Measurements from ENCODE around the gene PHC2.

The PHC2 gene

DNA sequence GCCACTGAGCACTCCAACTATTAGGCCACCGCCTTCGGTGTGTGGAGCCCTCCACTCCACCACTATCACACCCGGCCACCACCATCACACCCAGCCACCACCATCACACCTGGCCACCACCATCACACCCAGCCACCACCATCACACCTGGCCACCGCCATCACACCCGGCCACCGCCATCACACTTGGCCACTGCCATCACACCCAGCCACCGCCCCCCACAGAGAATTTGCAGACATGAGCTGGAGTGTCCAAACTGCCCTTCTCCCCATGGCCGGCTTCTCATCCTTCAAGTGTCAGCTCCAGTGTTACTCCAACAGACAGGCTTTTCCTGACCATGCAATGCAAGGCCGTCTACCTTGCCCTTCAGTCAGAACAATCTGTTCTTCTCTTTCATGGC, 59.6 kb downstream of the PHC2 start:
- DNase-seq (ENCODE audit: low read depth, low spot score) = no peak

DNA sequence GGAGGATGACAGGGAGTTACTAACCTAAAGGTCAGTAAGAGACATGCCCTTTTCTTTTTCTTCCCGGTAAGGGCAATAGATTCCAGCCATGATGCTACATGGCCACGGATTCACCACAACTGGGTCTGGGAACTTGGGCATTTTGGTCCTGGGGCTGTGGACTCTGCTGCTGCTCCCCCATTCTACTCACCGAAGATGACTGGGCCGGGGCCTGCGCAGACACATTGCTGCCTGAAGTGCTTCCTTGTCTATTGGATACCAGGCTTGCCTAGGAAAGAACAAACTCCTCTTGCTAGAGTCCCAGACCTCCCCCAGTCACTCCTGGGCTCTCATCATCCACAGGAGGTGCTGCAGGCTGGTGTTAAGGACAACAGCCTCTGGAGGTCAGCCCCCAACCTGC, 60.1 kb downstream of the PHC2 start:
- DNase-seq (ENCODE audit: low read depth, low spot score) = no peak

DNA sequence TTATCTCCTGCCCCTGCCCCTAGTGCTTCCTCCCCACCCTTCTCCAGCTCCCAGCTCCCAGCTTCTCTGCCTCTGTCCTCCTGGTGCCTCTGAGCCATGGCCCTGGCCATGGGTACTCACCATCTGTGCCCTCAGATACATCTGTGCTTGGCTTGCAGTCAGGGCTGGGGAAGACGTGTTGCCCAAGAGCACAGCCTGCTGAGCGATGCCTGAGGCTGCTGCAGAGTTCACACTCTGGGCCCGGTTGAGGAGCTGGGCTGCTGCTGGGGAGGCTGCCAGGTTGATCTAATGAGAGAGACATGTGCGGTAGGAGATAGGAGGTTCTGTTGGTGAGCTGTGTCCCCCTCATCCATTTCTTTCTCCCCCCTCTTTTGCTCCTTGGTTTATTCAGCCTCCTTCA, 60.6 kb downstream of the PHC2 start:
- no peak for DNase-seq (ENCODE audit: low read depth, low spot score)

DNA sequence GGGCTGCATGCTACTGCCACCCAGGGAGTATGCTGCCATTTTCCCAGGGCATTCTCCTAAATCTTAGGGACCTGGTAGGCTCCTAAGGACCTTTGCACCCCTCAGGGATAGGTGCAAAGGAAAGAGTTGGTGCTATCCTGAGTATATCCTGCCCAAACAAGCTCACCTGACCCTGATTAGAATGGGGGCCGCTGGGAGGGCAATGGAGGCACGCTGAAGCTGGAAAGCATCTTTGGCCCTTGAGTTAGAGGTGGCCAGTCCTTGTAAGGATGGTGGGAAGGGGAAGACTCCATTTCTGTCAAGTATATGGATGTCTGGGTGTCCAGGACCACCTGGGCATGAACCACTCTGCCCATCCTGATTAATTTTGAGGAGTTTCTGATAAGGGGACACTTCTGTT, 61.1 kb downstream of the PHC2 start:
- no peak for DNase-seq (ENCODE audit: low read depth, low spot score)

DNA sequence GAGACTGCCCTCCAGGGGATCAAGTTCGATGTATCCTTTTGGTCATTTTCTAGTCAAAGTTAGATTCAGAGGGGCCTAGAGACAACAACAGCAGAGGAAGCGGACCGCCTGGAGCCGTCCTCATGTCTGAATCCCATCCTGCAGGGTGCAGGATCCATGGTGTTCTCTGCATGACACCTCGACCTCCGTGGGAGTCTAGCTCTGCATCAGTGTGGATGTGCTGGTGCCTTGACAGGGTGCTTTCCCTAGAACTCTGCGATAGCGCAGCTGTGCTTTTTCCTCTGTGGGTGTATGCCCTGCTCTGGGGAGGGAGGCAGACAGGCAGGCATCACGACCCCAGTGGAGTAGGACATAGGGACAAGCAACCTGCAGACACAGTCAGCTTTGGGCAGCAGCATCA, 61.8 kb downstream of the PHC2 start:
- DNase-seq (ENCODE audit: low read depth, low spot score) = no peak

DNA sequence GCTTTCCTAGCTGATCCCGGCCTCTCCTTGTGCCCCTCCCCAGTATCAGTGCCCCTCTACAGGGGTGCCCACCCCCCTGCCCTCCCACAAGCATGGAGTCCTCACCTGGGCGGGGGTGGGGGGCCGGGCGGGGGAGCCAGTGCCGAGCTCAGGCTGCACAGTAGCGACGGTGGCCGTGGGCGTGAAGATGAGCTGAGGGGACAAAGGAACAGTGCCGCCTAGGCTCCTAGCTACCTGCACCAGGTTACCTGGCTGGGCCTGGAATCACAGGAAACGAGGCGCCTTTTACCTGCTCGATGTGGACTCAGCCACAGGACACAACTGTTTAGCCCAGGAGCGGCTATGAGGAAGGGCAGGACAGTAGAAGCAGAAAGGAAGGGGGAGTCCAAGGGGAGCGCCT, 62.5 kb downstream of the PHC2 start:
- DNase-seq (ENCODE audit: low read depth, low spot score) = no peak

DNA sequence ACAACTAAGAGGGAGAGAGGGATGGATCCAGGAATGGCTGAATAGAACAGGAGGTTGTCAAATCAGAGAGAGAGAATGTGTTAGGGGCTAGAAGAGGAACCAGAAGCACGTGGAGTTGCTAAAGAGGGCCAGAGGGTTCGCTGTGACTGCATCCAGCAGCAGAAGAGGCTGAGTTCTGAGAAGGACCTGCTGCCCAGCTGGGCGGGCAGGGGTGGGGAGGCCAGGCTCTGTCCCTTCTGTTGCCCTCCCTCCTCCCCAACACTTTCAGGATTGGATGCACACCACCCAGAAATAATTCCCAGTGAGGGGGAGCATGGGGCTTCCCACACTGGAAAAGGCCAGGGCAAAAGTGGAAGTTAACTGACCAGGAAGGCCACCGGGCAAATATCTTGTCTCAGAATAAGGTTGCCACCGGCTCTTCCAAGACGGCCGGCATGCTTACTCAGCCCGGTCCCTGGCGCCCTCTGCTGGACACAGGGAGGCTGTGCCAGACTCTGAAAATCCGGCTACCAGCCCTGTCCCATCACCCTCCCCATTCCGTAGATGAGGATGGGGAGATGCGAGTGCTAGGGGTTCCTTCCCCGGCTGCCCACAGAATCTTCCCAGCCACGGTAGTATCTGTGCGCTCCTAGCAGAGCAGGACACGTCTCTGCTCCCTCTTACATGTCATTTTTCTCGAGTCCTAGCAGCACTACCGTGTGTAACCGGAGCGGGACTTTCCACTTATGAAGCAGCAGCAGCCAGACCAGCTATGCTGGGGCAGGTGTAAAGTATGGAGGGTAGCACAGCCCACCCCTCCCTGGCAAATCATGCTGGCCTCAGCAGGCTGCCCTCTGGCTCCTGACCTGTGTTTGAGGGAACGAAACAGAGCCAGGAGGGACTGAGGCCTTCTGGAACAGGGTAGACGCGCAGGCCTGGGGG, 63.1 kb downstream of the PHC2 start:
- DNase-seq (ENCODE audit: low read depth, low spot score) = peak; percentile 90

DNA sequence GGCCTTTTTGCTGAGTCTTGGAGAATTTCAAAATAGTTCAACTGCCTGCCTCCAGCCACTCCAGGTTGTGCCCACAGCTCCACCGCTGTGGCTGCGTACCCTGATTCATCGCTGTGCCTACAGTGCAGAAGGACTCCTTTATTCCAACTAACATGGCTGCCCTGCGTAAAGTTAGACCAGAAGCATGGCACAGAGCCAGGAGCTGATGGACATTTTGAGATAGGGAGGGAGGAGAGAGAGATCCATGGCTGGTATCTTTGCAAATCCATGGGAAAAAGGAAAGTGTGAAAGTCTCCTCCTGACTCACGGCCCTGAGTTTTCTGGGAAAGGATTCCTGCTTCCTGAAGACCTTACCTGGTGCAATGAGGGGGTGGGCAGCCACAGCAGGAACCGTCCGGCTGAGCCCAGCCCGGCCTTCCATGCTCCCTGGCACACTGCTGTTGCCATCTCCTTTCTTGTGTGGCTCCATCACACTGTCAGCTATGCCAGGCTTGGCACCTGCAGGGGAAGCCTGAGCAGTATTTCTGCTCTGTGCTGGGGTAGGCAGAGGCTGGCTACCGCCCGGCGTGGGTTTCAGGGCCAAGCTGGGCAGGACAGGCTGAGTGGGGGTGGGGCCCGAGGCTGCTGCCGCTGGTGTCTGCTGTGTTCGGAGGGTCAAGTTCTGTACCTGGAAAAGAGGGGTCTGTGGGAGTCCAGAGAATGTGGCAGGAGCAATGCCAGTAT, 64.0 kb downstream of the PHC2 start:
- DNase-seq (ENCODE audit: low read depth, low spot score) = no peak

DNA sequence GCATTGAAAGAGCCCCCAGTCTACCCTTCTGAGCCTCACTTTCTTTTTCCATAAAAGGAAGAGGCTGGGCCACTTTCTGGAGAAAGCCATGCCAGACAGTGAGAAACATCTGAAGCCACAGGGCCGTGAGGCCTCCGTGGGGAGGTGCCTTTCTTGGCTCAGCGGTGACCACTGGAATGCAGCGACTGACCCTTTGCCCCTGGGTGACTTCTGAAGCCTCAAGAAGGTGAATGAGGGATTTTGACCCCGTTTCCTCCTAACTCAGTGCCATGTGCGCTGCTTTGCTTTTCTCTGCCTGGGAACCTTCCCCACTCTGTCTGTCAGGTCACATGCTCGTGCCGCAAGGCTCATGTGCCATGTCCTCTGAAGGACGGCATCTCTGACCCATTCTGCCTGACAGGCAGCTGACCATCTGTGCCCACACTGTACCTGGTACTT, 65.3 kb downstream of the PHC2 start:
- DNase-seq (ENCODE audit: low read depth, low spot score) = peak; percentile 51

DNA sequence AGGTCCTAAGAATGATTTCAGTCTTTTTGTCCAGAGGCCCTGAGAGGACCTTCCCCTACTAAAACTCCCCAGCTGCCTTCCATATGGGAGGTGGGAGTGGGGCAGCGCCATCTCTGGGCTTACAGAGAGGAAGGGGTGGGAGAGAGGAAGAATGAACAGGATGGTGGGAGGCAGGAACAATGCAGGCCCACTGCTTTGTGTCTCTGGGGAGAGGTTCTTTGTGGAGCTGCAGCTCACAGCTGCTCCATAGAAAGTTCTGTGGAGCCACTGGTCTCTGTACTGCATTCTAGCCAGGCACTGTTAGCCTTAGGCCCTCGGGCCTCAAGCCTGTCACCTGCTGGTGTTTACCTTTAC, 66.4 kb downstream of the PHC2 start:
- peak; percentile 67 for DNase-seq (ENCODE audit: low read depth, low spot score)

DNA sequence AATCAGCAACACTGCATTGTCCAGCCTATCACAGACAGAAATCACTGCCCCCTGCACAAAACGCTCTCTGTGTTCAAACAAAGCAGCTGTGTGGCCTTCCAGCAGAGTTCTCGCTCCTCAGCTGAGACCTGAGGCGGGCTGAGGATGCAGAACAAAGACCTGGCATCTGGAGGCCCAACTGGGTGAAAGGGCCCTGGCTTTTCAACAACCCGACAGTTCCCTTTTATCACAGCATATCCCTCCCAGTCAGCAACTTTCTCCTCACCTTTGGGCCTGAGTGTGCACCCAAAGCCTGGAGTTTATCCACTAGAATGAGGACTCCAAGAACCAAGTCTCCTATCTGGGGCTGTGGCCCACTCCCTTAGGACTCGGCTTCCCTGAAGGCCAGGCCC, 67.4 kb downstream of the PHC2 start:
- DNase-seq (ENCODE audit: low read depth, low spot score) = peak; percentile 73

DNA sequence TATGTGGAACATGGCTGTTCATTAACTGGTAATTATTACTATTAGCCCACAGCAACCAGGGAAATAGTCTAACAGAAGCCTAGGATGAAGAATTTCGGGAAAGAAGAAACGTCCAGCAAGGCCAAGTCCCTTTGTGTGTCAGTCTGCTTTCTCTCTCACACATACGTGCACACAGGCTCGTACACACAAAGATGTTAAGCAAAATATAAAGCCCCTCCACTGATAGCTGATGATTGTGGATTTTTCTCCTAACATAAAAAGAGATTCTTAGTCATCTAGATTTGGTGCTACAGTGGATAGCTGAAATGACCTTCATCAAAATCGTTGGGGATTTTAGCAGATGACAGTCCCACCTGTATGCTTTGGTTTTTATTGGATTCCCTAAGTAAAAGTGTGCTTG, 67.9 kb downstream of the PHC2 start:
- no peak for DNase-seq (ENCODE audit: low read depth, low spot score)

DNA sequence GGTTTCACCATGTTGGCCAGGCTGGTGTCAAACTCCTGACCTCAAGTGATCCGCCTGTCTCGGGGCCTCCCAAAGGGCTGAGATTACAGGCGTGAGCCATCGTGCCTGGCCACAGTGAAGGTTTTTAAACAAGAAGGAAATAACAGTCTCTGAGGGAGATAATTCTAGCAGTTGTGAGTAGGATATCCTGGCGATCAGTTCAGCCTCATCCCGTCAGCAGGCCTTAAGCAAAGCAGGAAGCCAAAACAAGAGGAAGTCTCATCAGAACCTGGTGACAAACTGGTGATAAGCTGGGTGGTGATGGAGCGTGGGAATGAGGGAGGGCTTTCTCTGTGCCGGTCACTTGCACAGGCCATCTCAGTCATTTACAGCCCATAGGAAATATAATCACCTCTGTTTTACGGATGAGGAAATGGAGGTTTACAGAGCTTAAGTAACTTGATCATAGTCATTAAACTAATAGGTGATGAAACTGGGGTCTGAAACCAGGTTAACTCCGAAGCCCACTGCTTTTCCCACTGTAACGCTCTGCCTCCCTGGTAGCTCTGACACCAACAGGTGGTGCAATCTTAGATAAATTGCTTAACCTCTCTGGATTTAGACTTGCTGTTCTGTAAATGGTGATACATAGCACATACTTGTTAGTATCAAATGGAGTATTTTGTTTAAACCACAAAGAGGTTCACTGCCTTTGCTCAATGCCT, 69.2 kb downstream of the PHC2 start:
- DNase-seq (ENCODE audit: low read depth, low spot score) = no peak

DNA sequence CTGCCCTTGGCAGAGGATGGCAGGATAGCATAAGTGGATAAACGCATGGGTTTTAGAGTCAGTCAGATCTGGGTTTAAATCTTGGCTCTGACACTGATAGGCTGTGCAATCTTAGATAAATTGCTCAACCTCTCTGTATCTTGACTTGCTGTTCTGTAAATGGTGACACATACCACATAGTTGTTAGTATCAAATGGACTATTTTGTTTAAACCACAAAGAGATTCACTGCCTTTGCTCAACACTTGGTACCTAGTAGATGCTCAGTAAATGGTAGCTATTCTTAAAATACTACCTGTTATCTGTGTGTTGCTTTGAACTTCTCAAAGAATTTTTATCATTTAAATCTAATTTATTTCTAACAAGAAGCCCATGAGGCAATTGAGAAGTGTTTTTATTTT, 70.5 kb downstream of the PHC2 start:
- DNase-seq (ENCODE audit: low read depth, low spot score) = no peak

DNA sequence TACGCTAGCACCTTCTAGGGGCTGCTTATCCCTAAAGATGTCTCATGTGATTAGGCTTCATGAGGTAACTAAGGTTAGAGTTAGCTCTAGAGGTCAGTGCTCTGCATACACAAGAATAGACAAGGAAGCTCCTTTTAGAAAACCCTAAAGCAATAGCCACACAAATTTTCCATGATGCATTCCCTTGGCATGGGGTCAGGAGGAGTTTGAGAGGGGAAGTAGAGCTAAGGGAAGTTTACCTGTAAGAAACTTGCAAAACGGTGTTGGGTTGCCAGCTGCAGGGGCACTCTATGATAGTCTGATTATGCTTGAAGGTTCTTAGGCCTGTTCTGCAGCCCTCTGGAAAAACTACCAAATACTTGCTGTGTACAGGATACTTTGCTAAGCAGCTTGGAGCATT, 71.0 kb downstream of the PHC2 start:
- no peak for DNase-seq (ENCODE audit: low read depth, low spot score)

DNA sequence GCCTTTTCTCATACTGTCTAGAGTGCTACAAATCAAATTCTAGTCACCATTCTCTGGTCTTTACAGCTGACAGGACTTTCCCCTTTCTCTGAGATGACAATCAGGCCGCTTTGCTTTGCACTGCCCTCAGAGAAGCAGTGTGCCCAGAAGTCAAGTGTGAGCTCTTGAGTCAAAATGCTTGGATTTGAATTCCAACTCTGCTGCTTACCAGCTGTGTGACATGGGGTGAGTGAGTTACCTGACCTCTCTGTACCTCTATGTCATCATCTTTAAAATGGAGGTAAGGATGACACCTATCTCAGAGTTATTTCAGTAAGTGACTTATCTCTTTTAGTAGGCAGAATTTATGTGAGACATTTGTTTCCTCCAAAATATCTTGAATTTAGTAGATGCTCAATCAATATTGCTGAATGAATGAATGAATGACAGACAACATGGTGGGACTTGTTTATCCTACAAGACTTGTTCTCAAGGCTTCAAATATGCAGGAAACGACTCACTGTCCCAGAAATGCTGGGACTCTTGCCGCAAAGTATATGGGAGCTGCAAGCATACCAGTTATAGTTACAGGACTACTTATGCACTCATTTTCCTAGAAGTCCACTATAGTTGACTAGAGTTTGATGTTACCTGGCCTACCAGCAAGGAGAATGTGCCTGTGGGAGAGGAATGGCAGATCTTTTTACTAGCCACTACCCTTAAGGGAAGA, 71.9 kb downstream of the PHC2 start:
- DNase-seq (ENCODE audit: low read depth, low spot score) = no peak

DNA sequence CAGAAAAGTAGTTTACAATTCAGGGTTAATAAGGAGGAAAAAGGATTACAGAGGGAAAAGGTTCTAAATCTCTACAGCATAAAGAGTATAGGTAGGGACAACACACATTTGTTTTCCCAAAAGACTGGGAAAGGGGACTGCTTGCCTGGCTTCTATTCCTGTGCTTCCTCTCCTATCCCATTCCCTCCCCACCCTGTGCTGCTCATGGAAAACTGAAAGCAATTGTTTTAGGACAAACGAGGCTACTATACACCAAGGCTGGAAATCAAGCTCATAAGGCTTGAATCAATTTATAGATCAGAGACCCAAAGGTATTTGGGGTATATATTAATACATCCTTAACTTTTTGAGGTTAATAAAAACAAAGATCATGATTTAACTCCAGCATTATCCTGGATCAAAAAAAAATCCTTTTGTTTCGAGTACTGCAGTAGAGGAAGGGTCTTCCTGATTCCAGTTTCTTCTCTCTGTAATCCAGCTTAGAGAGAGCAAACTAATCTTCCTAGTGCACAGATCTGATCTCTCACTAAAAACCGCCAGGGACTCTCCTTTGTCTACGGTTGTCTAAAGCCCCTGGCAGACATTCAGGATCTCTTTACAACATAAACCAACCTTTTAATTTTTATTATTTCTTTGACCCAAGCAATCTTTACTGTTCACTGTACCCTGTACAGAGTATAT, 72.6 kb downstream of the PHC2 start:
- DNase-seq (ENCODE audit: low read depth, low spot score) = no peak

DNA sequence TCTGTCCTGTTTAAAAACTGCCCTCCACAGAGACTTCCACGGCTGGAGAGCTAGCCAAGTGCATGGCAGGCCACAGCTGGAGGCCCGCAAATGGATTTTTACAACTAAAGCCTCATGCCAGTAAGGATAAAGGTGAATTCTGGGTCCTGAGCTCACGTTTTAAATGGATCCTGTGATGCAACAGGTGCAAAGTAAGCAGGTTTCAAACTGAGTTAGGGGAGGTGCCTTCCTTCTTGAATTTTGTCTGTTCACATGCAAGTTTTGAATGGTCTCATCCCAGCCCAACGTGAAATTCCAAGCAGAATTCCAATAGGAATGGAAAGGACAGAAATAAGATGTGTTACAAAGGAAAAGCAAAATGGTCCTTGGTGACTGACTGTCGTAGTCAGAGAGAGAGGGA, 73.8 kb downstream of the PHC2 start:
- DNase-seq (ENCODE audit: low read depth, low spot score) = no peak

DNA sequence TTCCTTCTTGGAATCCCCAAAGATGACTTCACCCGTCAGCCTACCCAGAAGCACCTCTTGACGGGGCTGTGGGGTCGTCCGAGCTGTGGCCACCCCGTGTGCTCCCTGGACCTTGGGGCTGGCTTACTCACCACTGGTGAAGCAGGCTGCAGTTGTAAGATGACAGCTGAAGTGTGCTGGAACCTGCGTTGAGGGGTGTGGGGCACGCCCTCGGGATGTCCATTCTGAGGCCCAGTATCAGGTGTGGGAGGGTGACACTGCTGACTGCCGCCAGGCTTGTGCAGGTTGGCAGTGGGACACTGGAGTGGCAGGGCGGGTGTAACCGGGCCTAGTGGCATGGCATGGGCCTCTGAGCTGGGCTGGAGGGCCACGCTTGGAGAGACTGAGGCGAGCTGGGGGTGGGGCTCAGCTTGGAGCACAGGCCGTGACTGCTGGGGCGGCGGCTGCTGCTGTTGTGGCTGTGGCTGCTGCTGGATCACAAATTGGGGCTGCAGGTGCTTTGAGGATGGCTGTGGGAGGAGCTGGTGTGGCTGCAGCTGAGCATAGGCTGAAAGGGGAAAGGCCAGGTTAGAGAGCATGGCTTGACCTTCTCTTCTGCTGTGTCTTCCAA, 76.1 kb downstream of the PHC2 start:
- no peak for DNase-seq (ENCODE audit: low read depth, low spot score)

DNA sequence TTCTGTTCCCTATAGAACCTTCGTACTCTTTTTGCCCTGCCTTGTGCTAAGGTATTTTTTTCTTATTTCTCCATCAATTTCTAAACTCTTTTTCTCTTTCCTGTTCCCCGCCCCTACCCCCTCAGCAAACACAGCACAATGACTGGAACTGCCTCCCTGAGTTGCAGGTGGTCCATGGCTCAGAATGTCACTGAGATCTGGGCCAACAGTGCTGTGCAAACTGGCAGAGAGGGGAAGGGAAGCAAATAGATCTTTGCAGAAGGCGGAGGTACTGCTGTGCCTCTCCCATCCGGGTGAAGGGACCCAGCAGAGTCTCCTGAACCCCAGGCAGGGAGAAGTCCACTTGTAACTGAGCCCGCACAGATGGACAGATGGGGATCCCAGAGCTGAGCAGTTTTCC, 77.4 kb downstream of the PHC2 start:
- DNase-seq (ENCODE audit: low read depth, low spot score) = no peak

DNA sequence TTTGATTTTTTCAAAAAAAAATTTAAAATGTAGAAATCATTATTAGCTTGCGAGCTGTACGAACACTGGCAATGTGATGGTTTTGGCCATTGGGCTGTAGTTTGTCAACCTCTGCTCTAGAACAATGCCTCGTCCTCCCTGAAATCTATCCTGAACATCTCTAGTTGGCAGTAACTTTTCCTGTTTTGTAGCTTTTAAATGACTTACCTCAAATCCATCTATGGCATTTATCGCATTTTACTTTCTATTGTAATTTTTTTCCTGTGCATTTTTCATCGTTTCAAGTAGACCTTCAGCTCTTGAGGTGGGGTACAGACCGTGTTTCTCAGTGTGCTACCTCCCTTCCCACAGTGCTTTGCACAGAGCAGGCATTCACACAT, 79.6 kb downstream of the PHC2 start:
- DNase-seq (ENCODE audit: low read depth, low spot score) = no peak
